ENCODE data around the gene LIMK1.

GRCh38 chr7:74092321-74092963, 8.8 kb downstream of the LIMK1 start:
- TF ChIP-seq POLR2A (IDR thresholded peaks at IDR 0.05; ENCODE audit: low read depth, low read length) (no peak; the same call in 1 of the 2 replicates), TAF1 (IDR thresholded peaks at IDR 0.05; ENCODE audit: borderline replicate concordance, low read depth, low read length) (no peak), POLR2AphosphoS5 (IDR thresholded peaks at IDR 0.05; ENCODE audit: low read depth, low read length) (no peak)
